GM18502 (cell line): ENCODE data around the gene LRFN3.
"Not testable (repeated sequence)": the region's sequence is repeated elsewhere in the genome, so short reads cannot be mapped to it uniquely, and the experiment has no call there.

Source experiments
- ATAC-seq: cut with Tn5 transposase; IDR thresholded peaks from one replicate; pipeline ENCODE4 v1.9.1; 2021; ENCODE audit warnings: mild to moderate bottlenecking; ENCODE audit not compliant: unreplicated experiment, poor library complexity

The LRFN3 gene

DNA sequence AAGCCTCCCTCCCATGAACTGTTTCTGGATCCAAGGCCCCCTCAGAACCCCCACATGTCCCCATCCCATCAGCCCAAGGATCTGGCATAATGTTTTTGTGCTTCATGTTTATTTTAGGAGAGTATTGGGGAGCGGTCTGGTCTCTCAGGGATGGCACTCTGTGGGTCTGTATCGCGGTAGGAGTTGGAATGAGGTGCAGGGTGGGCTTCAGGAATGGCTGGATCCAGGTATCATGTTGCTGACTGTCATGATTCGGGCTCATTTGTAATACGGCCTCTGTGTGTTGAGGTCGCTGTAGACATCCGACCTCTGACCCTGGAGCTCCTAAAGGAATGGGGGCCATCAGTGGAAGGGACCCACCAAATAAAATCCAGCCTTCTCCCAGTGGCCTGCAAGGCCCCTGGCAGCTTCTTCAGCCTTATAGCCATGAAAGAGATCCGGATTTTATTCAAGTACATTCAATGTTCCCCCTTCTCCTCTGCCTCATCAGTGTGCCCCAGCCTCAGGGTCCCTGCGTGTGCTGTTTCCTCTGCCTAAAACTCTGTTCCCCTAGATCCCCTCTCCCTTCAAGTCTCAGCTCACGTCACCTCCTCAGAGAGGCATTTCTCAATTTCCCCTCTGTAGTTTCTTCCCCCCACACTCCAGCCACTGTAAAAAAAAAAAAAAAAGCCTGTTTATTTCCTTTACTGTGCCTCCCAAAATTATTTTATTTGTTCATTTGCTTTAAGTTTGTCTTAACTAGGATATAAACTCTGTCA lies 31.7 kb upstream of the LRFN3 start:
- ATAC-seq: no peak

DNA sequence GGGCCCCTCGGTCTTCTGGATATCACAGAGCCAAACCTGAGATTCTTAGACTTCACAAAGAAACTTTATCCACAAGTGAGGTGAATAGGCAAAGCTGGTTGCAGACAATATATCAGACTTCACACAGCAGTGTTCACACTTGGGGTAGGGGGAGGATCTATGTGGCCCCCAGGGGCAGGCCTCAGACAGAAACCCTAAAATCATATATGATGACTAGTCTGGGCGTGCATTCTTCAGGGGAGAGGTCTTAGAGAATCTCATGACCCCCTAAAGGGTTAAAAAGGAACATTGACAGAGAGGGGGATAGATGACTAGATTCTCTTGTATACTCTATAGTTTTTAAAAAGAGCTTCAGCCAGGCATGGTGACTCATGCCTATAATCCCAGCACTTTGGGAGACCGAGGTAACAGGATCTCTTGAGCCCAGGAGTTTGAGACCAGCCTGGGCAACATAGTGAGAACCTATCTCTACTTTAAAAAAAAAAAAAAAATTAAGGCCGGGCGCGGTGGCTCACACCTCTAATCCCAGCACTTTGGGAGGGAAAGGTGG lies 30.9 kb upstream of the LRFN3 start:
- ATAC-seq: no peak

DNA sequence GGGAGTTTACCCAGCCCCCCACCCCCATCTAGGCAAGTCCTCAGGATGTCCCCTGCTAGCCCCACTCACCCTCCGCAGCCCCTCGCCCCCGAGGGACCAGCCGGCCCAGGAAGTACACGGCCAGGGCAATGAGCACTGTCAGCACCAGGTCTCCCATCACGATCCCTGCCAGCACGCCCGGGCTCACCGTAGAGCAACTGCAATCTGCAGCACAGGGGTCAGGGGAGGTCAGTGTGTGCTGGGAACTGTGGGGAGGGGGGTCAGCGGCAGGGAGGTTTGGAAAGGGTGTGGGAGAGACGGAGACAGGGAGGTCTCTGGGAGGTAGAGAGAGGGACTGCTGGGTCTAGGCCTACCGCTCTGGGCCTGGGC lies 28.8 kb upstream of the LRFN3 start:
- no peak for ATAC-seq

DNA sequence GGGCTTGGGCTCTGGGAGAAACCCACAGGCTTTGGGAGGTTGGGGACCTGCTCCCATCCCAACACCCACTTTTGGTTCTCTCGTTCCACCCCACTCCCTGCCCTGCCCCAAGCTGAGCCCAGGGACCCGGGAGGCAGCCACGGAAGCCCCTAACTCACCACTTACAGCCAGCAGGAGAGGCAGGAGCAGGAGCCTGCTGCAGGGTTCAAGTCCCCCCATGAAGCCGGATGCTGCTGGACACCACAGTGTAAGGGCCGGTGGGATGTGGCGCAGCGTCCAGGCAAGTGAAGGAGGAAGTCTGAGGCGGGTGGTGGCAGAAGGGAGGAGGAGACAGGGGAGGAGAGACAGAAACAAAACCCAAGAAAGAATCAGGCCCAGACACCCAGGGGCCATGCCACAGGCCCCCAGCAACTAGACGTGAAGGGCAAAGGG lies 28.1 kb upstream of the LRFN3 start, which contains the start of gene TYROBP:
Gene TYROBP, minus strand, starts transcription at position 286 of the 432 bp plus-strand sequence. Its CDS starts 67 bp downstream, at position 219.
- ATAC-seq: no peak

DNA sequence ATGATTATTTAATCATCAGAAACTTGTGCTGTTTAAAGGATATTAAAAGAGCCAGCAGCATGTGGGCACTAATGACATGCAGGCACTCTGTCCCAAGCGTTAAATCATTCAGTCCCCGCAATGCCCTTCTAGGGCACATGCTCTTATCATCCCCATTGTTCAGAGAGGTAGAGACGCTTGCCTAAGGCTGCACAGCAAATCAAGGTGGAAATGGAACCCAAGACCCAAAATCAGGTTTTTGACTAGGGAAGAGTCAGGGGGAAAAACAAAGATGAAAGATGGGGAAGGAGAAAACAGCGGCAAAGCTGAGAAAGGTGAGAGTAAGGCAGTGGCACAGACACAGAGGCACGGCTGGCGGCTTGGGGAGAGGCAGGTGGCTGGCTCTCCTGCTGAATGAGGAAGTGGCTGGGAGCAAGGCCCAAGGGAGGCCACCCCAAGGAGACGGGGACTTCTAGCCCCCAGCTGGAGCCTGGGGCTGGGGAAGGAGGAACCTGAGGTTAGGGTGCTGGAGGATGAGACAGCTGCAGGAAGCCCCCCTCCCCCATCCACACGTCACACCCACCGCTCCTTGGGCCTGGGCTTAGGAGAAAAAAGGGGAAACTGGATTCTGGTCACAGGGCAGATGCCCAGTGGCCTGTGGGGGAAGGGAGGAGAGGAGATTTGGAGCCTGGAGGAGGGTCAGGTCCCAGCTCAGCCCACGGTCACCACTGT lies 27.0 kb upstream of the LRFN3 start:
- ATAC-seq: peak; percentile 48

DNA sequence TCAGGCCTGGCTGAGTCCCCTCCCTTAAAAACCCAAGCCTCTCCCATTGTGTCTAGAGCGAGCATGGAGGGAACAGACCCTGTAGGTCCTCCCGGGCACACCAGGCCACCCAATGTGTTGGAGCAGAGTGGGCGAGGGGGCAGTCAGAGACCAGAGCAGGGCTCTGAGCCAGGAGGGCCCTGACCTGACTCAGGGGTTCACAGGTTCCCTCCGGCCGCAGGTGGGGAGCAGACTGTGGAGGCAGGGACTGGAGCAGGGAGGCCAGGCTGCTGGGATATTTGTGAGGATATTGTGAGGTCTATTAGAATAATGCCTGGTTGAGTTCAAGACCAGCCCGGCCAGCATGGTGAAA lies 26.5 kb upstream of the LRFN3 start:
- peak; percentile 20 for ATAC-seq

DNA sequence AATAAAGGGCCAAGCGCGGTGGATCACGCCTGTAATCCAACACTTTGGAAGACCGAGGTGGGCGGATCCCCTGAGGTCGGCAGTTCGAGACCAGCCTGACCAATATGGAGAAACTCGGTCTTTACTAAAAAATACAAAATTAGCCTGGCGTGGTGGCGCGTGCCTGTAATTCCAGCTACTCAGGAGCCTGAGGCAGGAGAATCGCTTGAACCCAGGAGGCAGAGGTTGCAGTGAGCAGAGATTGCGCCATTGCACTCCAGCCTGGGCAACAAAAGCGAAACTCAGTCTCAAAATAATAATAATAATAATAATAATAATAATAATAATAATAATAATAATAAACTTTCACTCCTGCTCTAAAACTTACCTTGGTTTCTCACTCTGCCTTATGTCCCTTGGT lies 25.8 kb upstream of the LRFN3 start:
- ATAC-seq: not testable (repeated sequence)

DNA sequence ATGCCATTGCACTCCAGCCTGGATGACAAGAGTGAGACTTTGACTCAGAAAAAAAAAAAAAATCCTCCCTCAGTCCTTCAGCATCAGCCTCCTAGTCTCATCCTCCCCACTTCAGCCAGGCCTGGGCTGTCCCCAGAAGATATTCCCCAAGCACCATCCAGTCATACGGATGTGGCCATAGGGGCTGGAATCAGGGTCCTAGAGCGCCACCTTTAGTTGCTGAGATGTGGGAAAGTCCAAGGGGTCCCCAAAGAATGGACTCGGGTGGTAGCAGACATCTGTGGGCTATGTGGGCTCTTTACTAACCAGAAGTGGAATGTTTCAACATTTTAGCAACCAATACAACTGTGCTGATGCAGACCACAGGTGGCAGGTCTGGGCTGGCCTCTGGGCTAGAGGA lies 25.0 kb upstream of the LRFN3 start:
- ATAC-seq: no peak

DNA sequence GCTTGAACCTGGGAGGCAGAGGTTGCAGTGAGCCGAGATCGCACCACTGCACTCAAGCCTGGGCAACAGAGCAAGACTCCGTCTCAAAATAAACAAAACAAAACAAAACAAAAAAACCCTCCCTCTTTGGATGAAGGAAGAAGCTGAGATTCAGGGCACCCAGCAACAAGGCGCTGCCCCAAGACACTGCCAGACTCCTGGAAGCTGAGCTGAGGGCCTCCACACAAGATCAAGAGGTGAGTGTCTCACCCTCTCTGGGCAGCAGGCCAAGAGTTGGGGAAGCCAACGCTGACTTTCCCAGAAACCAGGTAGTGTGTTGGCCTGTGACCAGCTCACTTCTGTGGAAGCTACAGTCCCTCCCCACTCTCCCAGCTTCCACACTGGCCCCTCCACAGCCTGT lies 24.4 kb upstream of the LRFN3 start:
- no peak for ATAC-seq

DNA sequence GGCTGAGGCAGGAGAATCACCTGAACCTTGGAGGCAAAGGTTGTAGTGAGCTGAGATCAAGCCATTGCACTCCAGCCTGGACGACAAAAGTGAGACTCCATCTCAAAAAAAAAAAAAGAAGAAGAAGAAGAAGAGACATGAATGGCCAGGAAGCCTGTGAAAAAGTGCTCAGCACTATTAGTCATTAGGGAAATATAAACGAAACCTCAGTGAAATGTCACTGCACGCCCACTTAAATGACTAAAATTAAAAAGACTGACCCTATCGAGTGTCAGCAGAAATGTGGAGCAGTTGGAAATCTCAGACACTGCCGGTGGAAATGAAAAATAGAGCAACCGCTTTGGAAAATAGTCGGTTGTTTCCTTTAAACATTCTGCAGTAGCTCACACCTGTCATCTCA lies 22.6 kb upstream of the LRFN3 start:
- no peak for ATAC-seq

DNA sequence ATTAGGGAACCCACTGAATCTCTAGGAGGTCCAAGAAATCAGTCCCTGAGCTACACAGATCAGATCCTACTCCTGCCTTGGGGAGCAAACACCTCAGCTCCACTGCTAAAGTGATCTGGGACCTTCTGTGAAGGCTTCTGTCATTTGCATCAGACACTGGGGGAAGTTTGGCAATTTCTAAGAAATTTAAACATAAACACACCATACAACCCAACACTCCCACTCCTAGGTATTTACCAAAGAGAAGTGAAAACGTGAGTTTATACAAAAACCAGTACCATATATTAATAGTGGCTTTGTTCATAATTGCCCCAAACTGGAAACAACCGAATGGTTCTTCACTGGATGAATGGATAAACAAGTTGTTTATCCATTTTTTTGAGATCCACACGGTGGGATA lies 20.7 kb upstream of the LRFN3 start:
- no peak for ATAC-seq

DNA sequence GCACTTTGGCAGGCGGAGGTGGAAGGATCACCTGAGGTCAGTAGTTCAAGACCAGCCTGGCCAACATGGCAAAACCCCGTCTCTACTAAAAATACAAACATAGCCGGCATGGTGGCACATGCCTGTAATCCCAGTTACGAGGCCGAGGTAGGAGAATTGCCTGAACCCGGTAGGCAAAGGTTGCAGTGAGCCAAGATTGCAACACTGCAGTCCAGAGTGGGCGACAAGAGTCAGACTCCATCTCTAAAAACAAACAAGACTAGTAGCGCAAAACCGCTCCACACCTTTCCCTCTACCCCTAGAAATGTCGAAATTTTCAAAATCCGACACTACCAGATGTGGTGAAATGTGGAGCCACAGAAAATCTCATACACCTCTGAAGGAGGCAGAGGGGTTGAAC lies 16.9 kb upstream of the LRFN3 start:
- no peak for ATAC-seq

DNA sequence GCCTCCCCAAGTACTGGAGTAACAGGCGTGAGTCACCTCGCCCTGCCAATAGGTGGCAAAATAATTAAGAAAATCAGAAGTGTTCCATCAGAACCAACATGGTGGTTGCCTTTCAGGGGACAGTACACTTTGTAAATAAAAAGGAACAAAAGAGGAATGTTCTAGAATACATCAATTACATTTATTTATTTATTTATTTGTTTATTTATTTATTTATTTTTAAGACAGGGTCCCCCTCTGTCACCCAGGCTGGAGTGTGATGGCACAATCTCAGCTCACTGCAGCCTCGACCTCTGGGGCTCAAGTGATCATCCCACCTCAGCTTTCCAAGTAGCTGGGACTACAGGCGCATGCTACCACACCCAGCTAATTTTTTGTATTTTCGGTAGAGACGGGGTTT lies 15.2 kb upstream of the LRFN3 start:
- ATAC-seq: no peak

DNA sequence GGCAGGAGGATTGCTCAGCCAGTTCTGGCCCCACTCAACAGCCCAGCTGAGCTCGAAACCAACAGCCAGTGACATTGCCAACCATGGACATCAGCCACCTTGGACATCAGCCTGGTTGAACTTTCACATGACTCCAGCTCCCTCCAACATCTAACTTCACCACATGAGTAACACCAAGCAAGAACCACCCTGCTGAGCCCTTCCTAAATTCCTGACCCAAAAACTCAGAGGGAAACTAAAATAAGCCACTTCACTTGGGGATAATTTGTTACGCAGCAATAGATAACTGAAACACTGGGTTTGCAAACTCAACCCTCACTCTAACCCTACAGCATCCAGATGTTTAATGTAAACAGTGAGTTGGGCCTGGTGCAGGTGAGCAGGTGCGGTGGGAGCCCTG lies 10.7 kb upstream of the LRFN3 start:
- no peak for ATAC-seq

DNA sequence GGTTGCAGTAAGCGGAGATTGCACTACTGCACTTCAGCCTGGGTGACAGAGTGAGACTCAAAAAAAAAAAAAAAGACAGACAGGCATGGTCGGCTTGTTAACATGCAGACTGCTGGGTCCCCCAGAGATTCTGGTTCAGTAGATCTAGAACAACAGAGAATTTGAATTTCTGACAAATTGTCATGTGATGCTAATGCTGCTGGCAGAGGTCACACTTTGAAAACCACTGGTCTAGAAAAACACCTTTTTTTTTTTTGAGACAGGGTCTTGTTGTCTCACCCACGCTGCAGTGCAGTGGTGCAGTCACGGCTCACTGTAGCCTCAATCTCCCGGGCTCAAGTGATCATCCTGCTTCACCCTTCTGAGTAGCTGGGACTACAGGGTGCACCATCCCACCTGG lies 7.7 kb upstream of the LRFN3 start:
- ATAC-seq: no peak

DNA sequence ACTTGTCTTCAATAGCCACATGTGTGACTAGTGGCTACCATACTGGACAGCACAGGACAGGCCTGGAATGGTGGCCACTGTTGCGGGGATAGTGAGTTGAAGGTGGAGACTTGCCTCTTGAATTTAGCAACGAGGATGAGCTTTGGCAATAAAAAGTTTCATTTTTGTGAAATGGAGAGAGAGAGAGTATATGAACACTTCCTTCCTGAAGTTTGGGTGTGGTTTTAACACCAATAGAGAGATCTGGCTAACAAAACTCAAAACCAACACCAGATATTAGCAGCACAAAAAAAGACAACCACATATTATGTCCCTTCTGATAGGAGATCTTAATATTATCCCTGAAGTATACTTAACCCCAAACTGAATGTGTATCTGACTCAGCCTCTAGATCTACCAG lies 6.3 kb upstream of the LRFN3 start:
- no peak for ATAC-seq

DNA sequence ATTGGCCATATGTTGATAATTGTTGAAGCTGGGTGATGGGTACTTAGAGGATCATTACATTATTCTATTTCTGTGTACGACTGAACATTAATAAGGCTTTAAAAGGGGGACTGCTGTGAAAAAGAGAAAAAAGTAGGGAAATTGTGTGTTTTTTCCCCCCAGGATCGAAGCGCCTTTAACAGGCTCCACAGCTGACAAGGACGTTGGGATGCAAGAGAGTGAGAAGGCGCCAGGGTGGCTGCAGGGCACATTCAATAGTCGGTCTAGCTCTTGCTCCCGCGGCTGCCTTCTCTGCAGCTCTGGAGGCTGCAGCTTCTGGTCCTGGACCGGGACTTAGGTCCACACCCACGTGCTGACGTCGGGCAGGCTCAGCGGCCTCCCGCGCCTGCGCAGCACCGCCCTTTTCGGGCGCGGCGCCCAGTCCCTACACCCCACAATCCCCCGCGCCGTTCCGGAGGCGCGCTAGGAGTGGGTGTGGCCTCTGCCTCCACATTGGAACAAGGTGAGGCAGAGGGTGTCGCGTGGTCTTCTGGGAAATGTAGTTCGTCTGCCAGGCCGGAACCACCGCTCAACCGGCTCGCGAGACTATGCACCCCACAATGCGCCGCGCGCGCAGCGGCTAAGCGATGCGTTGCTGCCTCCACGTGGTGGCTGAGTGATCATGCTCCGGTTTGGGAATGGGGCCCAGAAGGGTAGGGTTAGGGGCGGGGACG lies 4.9 kb upstream of the LRFN3 start:
- ATAC-seq: peak; percentile 95

DNA sequence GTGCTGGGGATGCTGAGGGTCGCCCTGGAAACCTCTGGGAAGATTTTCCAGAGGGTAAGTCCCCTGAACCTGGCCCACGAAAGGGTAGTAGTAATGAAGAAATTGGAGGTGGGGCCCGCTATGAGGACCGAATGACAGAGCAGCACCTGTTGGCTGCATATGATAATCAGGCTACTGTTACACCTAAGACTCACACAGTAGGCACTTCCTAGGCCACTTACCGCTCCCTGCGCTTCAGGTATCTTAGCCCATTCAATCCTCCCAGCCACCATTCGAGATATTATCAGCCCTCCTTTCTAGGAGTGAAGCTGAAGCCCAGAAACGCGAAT lies 4.3 kb upstream of the LRFN3 start:
- ATAC-seq: no peak

DNA sequence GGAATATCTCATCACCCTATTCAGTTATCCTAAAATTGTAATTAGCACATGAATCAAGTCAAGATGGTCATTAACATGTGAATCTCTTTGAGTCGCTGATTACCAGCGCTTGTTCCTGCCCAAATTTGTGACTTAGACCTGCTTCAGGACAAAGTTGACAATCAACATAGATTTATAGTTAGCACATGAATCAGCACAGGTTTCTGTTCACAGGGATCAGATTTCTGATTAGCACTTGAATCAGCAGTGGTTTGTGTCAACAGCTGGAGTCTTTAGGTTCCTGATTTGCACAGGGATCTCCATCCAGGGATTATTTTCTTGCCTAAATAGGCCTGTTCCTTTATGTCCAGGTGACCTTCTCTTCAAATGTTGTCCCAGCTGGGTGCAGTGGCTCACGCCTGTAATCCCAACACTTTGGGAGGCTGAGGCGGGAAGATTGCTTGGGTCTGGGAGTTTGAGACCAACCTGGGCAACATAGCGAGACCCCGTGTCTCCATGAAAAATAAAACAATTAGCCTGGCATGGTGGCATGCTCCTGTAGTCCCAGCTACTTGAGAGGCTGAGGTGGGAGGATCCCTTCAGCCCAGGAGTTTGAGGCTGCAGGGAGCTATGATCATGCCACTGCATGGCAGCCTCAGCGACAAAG lies 3.8 kb upstream of the LRFN3 start:
- ATAC-seq: no peak

DNA sequence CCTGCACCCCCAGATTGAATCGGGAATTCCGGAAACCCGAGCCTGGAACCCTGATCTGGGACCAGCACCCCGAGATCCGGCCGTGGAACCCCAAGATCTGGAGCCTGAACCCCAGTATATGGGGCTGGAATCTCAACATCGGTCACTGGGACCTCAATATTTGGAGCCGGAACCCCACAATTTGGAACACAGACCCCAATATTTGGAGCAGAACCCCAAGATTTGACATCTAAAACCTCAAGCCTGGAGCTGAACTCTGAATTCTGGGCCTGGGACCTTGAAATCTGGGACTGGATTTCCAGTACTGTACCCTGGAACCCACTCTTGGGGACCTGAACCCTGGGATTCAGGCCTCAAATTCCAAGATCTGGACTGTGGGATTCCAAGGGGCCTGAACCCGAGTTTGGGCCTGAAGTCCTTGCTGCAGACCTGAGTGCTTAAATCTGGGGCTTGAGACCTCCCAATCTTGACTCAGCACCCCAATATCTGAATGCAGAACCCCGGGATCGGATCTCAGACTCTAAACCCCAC lies 629 bp downstream of the LRFN3 start:
- no peak for ATAC-seq
